Activated T-helper 2 cell treated with anti-CD3 and anti-CD28 coated beads, Interferon-gamma antibody, Interleukin-2, Interleukin-4, amounts not matched to agents 10 μg/mL and 5 μg/mL and 100 μg/mL, durations not matched to agents 14 hours and 24 hours and 36 hours (primary cell): ENCODE data around the gene SLC22A8. TPM values are rescaled to one million over a fixed set of nuclear protein-coding genes. Genes with fewer than 3 reads are reported as not detected.
"Not testable (repeated sequence)": the region's sequence is repeated elsewhere in the genome, so short reads cannot be mapped to it uniquely, and the experiment has no call there.

Source experiments
- DNase-seq: peaks from one replicate; pipeline ENCODE4 v3.0.0; 2021; ENCODE audit warnings: low spot score
- H3K27ac Mint-ChIP-seq: one replicate; pipeline ENCODE4 v1.8.0; 2021; ENCODE audit warnings: mixed read lengths
- H3K27me3 Mint-ChIP-seq: one replicate; pipeline ENCODE4 v1.8.0; 2021; ENCODE audit warnings: low read depth, mixed read lengths
- H3K36me3 Mint-ChIP-seq: one replicate; pipeline ENCODE4 v1.8.0; 2021; ENCODE audit warnings: low read depth, mixed read lengths
- H3K4me1 Mint-ChIP-seq: one replicate; pipeline ENCODE4 v1.8.0; 2021; ENCODE audit warnings: low read depth, mixed read lengths
- H3K4me3 Mint-ChIP-seq: one replicate; pipeline ENCODE4 v1.8.0; 2021; ENCODE audit warnings: low read depth, mild to moderate bottlenecking, moderate library complexity, mixed read lengths
- H3K9me3 Mint-ChIP-seq: one replicate; pipeline ENCODE4 v1.8.0; 2021; ENCODE audit warnings: mixed read lengths
- intact Hi-C: fragments of 100-400 bp; cut with micrococcal nuclease; formaldehyde crosslinking; loops from one replicate; pipeline ENCODE4 v1.15.1; 2023
- total RNA-seq: library from RNA; stranded (reverse); gene quantifications from 2 replicates; pipeline ENCODE4 v1.2.3, GENCODE V29; 2022

SLC22A8 gene
- total RNA-seq, result not detected in 2 replicates

- Mint-ChIP-seq H3K27me3 (peaks cover 12% of the 10 kb centered on the region), H3K4me1 (no peaks in the 10 kb centered on the region), H3K9me3 (no peaks in the 10 kb centered on the region), H3K27ac (no peak within 1 kb of the TSS), H3K4me3 (no peak within 1 kb of the TSS), H3K36me3 (no peaks in the 10 kb centered on the region)
- intact Hi-C loops, result no loop called here
- no peak for DNase-seq
These were observed at the start of gene SLC22A8 for GRCh38 chr11:63015521-63016215. TSS of gene SLC22A8 (minus strand) at chr11:63015841. CDS start at chr11:63014958, 883 bp downstream.

- H3K27me3 Mint-ChIP-seq, result peaks cover 21% of the 10 kb centered on the region
- H3K4me3 Mint-ChIP-seq, H3K4me1 Mint-ChIP-seq, intact Hi-C loops, H3K27ac Mint-ChIP-seq, H3K36me3 Mint-ChIP-seq, DNase-seq: not testable (repeated sequence)
- H3K9me3 Mint-ChIP-seq, result peaks cover 11% of the 10 kb centered on the region
These were observed 30.6 kb upstream of the SLC22A8 start for GRCh38 chr11:63046203-63046602.

- H3K4me3 Mint-ChIP-seq, result no peak overlapping the region
- H3K27ac Mint-ChIP-seq, result no peak overlapping the region
- peaks cover 6% of the 10 kb centered on the region for H3K9me3 Mint-ChIP-seq
- H3K27me3 Mint-ChIP-seq, result peaks cover 19% of the 10 kb centered on the region
- no peaks in the 10 kb centered on the region for H3K36me3 Mint-ChIP-seq
- no peaks in the 10 kb centered on the region for H3K4me1 Mint-ChIP-seq
- intact Hi-C loops, result no loop called here
- no peak for DNase-seq
These were observed 27.0 kb upstream of the SLC22A8 start for GRCh38 chr11:63042596-63042995.

GRCh38 chr11:63032457-63032856, 16.8 kb upstream of the SLC22A8 start:
- DNase-seq, result no peak
- Mint-ChIP-seq H3K4me3 (no peak overlapping the region), H3K9me3 (no peaks in the 10 kb centered on the region), H3K27ac (no peak overlapping the region), H3K27me3 (peaks cover 12% of the 10 kb centered on the region), H3K4me1 (peaks cover 1% of the 10 kb centered on the region), H3K36me3 (no peaks in the 10 kb centered on the region)
- intact Hi-C loops, result no loop called here

- H3K9me3 Mint-ChIP-seq, result no peaks in the 10 kb centered on the region
- no peaks in the 10 kb centered on the region for H3K36me3 Mint-ChIP-seq
- peak; percentile 66 for DNase-seq
- no peak overlapping the region for H3K27ac Mint-ChIP-seq
- peaks cover 10% of the 10 kb centered on the region for H3K27me3 Mint-ChIP-seq
- peaks cover 6% of the 10 kb centered on the region for H3K4me1 Mint-ChIP-seq
- no peak overlapping the region for H3K4me3 Mint-ChIP-seq
- intact Hi-C loops, result loop anchor here (1.0 kb wide), 1 partner anchor 118 kb away; no protein-coding TSS in a partner anchor
These were observed 8.4 kb upstream of the SLC22A8 start for GRCh38 chr11:63023841-63024648.

GRCh38 chr11:63023222-63023814, 7.7 kb upstream of the SLC22A8 start:
- peaks cover 17% of the 10 kb centered on the region for H3K27me3 Mint-ChIP-seq
- H3K9me3 Mint-ChIP-seq, result no peaks in the 10 kb centered on the region
- H3K36me3 Mint-ChIP-seq, result no peaks in the 10 kb centered on the region
- H3K27ac Mint-ChIP-seq, result no peak overlapping the region
- H3K4me3 Mint-ChIP-seq, result no peak overlapping the region
- intact Hi-C loops, result no loop called here
- no peak for DNase-seq
- peaks cover 6% of the 10 kb centered on the region for H3K4me1 Mint-ChIP-seq

- intact Hi-C loops, result no loop called here
- no peak for DNase-seq
- Mint-ChIP-seq H3K27me3 (peaks cover 22% of the 10 kb centered on the region), H3K4me1 (peaks cover 6% of the 10 kb centered on the region), H3K9me3 (no peaks in the 10 kb centered on the region), H3K4me3 (no peak overlapping the region), H3K27ac (no peak overlapping the region), H3K36me3 (no peaks in the 10 kb centered on the region)
These were observed 6.8 kb upstream of the SLC22A8 start for GRCh38 chr11:63022441-63022840.

- H3K4me3 Mint-ChIP-seq, result no peak overlapping the region
- H3K27ac Mint-ChIP-seq, result no peak overlapping the region
- peaks cover 6% of the 10 kb centered on the region for H3K4me1 Mint-ChIP-seq
- H3K36me3 Mint-ChIP-seq, result no peaks in the 10 kb centered on the region
- intact Hi-C loops, result no loop called here
- no peaks in the 10 kb centered on the region for H3K9me3 Mint-ChIP-seq
- DNase-seq, result no peak
- peaks cover 22% of the 10 kb centered on the region for H3K27me3 Mint-ChIP-seq
These were observed 5.1 kb upstream of the SLC22A8 start for GRCh38 chr11:63020671-63021291.

GRCh38 chr11:63019506-63019905, 3.9 kb upstream of the SLC22A8 start:
- DNase-seq, result no peak
- H3K27ac Mint-ChIP-seq, result no peak overlapping the region
- no peaks in the 10 kb centered on the region for H3K9me3 Mint-ChIP-seq
- intact Hi-C loops, result no loop called here
- peaks cover 17% of the 10 kb centered on the region for H3K27me3 Mint-ChIP-seq
- H3K4me1 Mint-ChIP-seq, result peaks cover 6% of the 10 kb centered on the region
- no peak overlapping the region for H3K4me3 Mint-ChIP-seq
- no peaks in the 10 kb centered on the region for H3K36me3 Mint-ChIP-seq

GRCh38 chr11:63017306-63017974, 1.8 kb upstream of the SLC22A8 start:
- no peaks in the 10 kb centered on the region for H3K9me3 Mint-ChIP-seq
- no peak overlapping the region for H3K4me3 Mint-ChIP-seq
- DNase-seq, result no peak
- no peaks in the 10 kb centered on the region for H3K4me1 Mint-ChIP-seq
- H3K27me3 Mint-ChIP-seq, result peaks cover 12% of the 10 kb centered on the region
- no peaks in the 10 kb centered on the region for H3K36me3 Mint-ChIP-seq
- H3K27ac Mint-ChIP-seq, result no peak overlapping the region
- intact Hi-C loops, result no loop called here

GRCh38 chr11:63014408-63015055, 1.1 kb downstream of the SLC22A8 start:
- intact Hi-C loops, result no loop called here
- no peak overlapping the region for H3K4me3 Mint-ChIP-seq
- H3K4me1 Mint-ChIP-seq, result no peaks in the 10 kb centered on the region
- H3K36me3 Mint-ChIP-seq, result no peaks in the 10 kb centered on the region
- H3K27ac Mint-ChIP-seq, result no peak overlapping the region
- no peaks in the 10 kb centered on the region for H3K9me3 Mint-ChIP-seq
- H3K27me3 Mint-ChIP-seq, result peaks cover 12% of the 10 kb centered on the region
- DNase-seq, result no peak

- H3K4me3 Mint-ChIP-seq, result no peak overlapping the region
- peaks cover 3% of the 10 kb centered on the region for H3K27me3 Mint-ChIP-seq
- H3K27ac Mint-ChIP-seq, result no peak overlapping the region
- no peak for DNase-seq
- H3K9me3 Mint-ChIP-seq, result no peaks in the 10 kb centered on the region
- intact Hi-C loops, result no loop called here
- no peaks in the 10 kb centered on the region for H3K36me3 Mint-ChIP-seq
- no peaks in the 10 kb centered on the region for H3K4me1 Mint-ChIP-seq
These were observed 2.8 kb downstream of the SLC22A8 start for GRCh38 chr11:63012839-63013238.
